Epithelial cell of esophagus (primary cell): Measurements from ENCODE around the gene MAFB.

Experiments used
- DNase-seq: peaks from one replicate; pipeline ENCODE4 v3.0.0; 2010; ENCODE audit warnings: low read depth
- H3K4me3 ChIP-seq: 2 replicates; pipeline ENCODE4 v1.5.1; 2011; ENCODE audit warnings: mild to moderate bottlenecking, low read length, control low read depth
- TF ChIP-seq, protein P1 (sequence below): IDR thresholded peaks from 2 replicates; pipeline ENCODE4 v1.5.1; 2011; ENCODE audit warnings: low read depth, mild to moderate bottlenecking, low read length, control low read depth, inconsistent platforms; ENCODE audit not compliant: insufficient read depth; ENCODE audit errors: missing control alignments

MAFB gene

DNA sequence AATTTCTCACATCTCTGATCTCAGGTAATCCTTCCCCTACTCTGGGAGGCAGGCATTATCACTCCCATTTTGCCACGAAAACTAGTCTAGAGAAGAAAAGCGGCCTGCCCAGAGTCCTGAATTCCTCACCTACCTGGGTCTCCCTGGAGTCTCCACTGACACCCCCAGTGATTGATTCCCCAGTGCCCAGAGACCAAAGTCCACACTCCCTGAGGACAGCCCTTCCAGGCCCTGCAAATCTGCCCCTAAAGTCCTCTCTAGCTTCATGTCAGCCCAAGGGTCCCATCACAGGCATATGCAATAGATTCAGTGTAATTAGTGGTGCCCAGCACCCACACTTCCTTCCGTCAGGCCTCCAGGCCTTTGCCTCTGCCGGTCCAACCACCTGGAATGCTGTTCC, 47.2 kb downstream of the MAFB start:
- no peak for DNase-seq
- TF ChIP-seq, protein P1, sequence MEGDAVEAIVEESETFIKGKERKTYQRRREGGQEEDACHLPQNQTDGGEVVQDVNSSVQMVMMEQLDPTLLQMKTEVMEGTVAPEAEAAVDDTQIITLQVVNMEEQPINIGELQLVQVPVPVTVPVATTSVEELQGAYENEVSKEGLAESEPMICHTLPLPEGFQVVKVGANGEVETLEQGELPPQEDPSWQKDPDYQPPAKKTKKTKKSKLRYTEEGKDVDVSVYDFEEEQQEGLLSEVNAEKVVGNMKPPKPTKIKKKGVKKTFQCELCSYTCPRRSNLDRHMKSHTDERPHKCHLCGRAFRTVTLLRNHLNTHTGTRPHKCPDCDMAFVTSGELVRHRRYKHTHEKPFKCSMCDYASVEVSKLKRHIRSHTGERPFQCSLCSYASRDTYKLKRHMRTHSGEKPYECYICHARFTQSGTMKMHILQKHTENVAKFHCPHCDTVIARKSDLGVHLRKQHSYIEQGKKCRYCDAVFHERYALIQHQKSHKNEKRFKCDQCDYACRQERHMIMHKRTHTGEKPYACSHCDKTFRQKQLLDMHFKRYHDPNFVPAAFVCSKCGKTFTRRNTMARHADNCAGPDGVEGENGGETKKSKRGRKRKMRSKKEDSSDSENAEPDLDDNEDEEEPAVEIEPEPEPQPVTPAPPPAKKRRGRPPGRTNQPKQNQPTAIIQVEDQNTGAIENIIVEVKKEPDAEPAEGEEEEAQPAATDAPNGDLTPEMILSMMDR: no peak
- no peak overlapping the region for H3K4me3 ChIP-seq

DNA sequence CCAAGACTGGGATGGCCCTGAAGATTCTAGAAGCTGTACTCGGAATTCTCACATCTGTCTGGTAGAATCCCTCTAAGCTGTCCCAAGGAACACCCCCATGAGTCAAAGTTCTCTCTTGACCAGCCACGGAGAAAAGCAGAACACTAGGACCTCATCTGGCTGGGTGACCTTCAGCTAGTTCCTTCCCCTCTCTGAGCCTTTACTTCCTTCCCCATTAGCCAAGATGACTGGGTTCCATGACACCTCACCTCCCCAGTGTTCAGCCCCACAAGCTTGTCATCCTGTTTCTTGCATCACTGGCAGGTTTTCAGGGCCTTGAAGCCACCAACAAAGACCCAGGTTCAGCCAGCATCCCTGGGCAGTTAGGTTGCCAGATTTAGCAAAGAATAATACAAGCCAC, 47.8 kb downstream of the MAFB start:
- no peak for DNase-seq
- H3K4me3 ChIP-seq: no peak overlapping the region
- TF ChIP-seq, protein P1: no peak

DNA sequence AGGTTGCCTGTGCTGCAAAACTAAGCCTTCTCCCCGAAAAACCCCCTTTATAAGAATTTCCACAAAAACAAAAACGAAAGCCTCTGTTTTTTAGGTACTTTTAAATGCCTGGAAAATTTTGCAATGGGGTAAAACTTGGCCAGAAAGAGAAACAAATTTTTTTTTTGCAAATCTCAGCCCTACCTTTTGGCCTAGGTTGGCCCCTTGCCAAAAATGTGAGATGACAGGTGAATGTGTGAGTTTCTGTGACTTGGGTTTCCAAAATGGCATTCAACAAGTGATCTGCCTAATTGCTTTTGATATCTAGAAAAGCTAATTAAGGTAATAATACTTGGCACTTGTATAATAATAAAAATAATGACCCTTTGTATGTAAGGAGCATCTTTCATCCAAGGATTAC, 48.4 kb downstream of the MAFB start:
- no peak overlapping the region for H3K4me3 ChIP-seq
- TF ChIP-seq, protein P1: no peak
- no peak for DNase-seq

DNA sequence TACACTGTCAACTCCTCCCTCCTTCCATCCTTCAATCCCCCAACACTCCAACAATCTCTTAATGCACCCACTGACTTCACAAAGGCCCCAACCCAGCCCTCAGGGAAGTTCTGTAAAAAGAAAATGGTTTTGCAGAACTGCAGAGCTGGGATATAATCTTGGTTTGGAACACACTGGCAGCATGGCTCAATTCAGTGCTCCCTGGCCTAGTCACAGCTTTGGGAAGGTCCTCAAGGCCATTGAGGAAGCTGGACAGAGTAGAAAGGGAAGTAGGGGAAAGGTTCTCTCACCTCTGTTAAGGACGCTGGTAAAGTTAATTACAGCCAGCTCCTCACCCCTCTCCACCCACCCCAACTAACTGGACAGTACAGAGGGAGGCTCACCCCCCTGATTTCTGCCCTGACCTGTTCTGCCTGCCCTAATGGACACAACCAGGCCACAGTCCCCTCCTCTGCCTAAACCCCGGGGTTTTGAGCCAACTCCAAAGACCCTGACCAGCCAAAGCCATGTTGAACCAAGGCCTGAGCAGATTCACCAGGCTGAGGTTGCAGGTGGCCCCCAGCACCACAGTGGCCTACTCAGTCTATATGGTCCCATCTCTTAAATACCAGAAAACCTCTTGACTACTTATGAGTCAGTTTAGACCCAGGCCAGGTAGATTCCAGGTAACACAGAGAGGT, 49.2 kb downstream of the MAFB start:
- TF ChIP-seq, protein P1: no peak
- DNase-seq: no peak
- H3K4me3 ChIP-seq: no peak overlapping the region

DNA sequence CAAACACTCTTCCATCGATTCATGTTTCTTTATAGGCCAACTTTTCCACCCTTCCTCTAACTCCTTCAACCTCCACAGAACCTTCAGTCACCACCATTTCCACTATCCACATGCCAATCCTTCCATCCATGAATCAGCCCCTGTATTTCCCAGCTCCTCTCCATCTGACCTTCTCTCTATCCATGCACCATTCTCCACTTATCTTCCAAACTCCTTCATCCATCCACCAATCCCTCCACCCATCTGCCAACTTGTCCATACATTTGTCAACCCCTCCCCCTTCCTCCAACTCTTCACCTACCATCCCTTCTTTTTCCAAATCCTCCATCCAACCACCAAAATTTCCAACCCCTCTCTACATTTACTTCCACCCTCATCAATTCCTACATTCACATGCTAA, 49.9 kb downstream of the MAFB start:
- TF ChIP-seq, protein P1: no peak
- no peak overlapping the region for H3K4me3 ChIP-seq
- no peak for DNase-seq

DNA sequence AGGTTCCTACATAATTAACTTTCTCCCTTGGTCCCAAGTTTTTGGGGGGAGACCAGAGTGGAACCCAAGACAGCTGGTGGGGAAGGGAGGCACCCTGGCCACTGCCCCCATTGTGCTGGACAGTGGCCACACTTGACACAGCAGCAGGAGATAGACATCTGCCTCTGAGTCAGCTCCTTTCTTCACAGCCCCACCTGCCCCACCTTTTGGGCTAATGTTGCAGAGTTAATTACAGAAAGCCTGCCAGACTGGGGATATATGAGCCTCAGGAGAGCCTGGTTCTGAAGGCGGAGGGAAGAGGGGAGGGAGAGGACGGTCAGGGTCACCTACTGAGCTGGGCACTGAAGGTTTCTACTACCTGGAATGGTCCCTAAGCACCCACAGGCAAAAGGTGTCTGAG, 50.6 kb downstream of the MAFB start:
- TF ChIP-seq, protein P1: no peak
- DNase-seq: peak; percentile 16
- H3K4me3 ChIP-seq: no peak overlapping the region

DNA sequence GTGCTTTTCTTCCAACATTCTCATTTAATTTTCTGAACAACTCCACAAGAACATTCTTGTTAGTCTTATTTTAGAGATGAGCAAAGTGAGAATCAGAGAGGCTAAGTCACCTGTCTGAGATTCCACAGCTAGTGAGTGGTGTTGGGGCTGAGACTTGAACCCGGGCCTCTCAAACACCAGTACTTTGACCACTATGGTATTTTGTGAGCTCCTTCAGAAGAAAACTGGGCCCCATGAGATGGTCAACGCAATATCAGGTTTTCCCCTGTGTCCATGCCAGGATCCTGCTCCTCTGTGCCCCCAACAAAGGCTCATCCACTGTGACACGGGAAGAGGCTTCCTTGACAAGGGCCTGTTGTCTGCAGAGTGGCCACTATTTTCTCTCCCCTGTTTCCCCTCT, 51.9 kb downstream of the MAFB start:
- no peak overlapping the region for H3K4me3 ChIP-seq
- TF ChIP-seq, protein P1: no peak
- no peak for DNase-seq
